Measurements from ENCODE around the gene RPP30.

The RPP30 gene

DNA sequence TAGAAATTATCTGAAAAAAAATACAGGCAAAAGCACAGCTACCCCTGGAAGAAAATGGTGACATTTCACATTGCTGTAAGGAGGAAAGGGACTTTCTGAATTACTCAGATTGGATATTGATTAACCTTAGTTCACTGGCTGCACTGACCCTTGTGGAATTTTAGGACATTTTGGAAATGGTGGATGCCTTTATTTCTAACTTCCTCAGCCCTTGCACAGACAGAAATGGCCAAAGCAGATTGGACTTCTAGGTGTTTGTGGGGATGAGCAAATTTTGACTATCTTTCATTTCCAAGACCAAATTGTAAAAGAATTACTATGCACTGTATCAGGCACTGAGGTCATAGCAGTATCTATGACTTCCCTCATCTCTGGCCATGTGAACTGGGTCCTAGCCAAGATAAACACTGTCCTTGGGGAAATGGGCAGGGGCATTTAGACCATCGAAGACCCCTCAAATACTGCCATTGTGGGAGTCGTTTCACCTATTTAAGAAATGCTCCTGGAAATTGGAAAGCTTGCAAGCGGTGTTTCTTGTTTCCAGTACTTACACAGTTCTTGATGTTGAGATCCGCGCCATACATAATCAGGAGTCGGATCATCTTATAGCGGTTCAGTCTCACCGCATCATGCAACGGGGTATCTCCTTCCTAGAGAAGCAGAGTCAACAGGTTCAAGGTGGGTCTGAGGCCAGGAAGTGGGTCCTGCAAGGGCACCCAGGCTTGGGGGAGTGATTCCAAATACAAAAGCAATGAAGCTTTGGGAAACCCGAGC lies 43.4 kb downstream of the RPP30 start:
- DNase-seq (ENCODE audit: low read depth) = no peak
- no peak overlapping the region for H3K4me3 ChIP-seq (ENCODE audit: low read depth, low read length)
- TF ChIP-seq CTCF (IDR thresholded peaks at IDR 0.05; ENCODE audit: insufficient read depth, low read depth, low read length, missing control alignments) = no peak

GRCh38 chr10:90915766-90916075 lies 43.9 kb downstream of the RPP30 start:
- TF ChIP-seq CTCF (IDR thresholded peaks at IDR 0.05; ENCODE audit: insufficient read depth, low read depth, low read length, missing control alignments) = no peak
- DNase-seq (ENCODE audit: low read depth) = no peak
- H3K4me3 ChIP-seq (ENCODE audit: low read depth, low read length) = no peak overlapping the region

GRCh38 chr10:90916392-90917237 lies 44.8 kb downstream of the RPP30 start:
- TF ChIP-seq CTCF (IDR thresholded peaks at IDR 0.05; ENCODE audit: insufficient read depth, low read depth, low read length, missing control alignments) = no peak
- no peak overlapping the region for H3K4me3 ChIP-seq (ENCODE audit: low read depth, low read length)
- no peak for DNase-seq (ENCODE audit: low read depth)

- no peak for DNase-seq (ENCODE audit: low read depth)
- no peak for TF ChIP-seq CTCF (IDR thresholded peaks at IDR 0.05; ENCODE audit: insufficient read depth, low read depth, low read length, missing control alignments)
- no peak overlapping the region for H3K4me3 ChIP-seq (ENCODE audit: low read depth, low read length)
Observed at GRCh38 chr10:90917238-90917967, 45.6 kb downstream of the RPP30 start.

GRCh38 chr10:90917968-90918318 lies 46.2 kb downstream of the RPP30 start:
- TF ChIP-seq CTCF (IDR thresholded peaks at IDR 0.05; ENCODE audit: insufficient read depth, low read depth, low read length, missing control alignments) = no peak
- no peak for DNase-seq (ENCODE audit: low read depth)
- no peak overlapping the region for H3K4me3 ChIP-seq (ENCODE audit: low read depth, low read length)

DNA sequence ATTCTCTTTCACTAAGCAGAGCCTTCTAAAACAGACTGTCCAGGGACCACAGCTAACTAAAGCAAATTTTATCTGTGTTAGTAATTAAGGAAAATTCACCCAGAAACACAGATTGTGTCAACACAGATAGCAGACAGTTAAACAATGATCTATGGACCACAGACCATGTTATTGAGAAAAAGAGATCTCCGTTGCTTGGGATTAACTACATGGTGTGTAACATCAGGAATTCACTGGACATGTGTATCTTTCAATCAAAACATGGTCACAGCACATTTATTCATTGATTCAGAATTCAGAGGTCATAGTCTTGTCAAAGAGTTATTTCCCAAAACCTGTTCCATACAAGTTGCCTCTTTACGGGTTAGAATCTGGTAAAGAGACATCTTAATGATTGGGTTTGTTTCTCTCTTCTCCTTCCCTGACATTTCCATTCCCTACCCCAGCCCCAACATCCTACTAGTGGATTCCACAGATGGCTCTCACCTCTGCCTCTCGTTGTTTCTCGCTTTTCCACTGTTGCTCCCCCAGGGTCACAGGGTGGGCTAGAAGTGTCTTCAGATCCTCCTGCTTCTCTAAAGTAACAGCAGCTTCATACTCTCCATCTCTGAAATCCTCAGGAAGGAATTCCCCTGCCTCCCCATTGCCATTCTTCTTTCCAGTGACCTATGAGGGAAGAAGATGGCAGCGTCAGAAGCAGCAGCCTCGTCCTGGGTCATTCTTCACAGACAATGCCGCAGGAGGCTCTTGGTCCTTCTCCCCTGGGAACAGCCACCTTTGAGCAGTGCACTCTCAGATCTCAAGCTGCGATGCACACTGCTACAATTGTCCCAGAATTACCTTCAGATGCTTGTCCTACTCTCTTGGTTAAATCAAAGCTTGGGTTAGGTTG lies 48.2 kb downstream of the RPP30 start:
- DNase-seq (ENCODE audit: low read depth) = no peak
- no peak for TF ChIP-seq CTCF (IDR thresholded peaks at IDR 0.05; ENCODE audit: insufficient read depth, low read depth, low read length, missing control alignments)
- H3K4me3 ChIP-seq (ENCODE audit: low read depth, low read length) = no peak overlapping the region
